Chondrocyte (in vitro differentiated cells): ENCODE measurements around the gene NT5DC3. TPM values are rescaled to one million over a fixed set of nuclear protein-coding genes. Genes with fewer than 3 reads are reported as not detected.

Source experiments
- DNase-seq: peaks from one replicate; pipeline ENCODE4 v3.0.0; 2021; ENCODE audit warnings: mixed read lengths, low spot score
- H3K27ac Mint-ChIP-seq: one replicate; pipeline ENCODE4 v1.8.0; 2021; ENCODE audit warnings: mild to moderate bottlenecking, moderate library complexity, mixed read lengths; ENCODE audit not compliant: unreplicated experiment
- H3K27me3 Mint-ChIP-seq: 2 replicates; pipeline ENCODE4 v1.8.0; 2021; ENCODE audit warnings: low read depth, mixed read lengths
- H3K36me3 Mint-ChIP-seq: 2 replicates; pipeline ENCODE4 v1.8.0; 2021; ENCODE audit warnings: low read depth, mixed read lengths
- H3K4me1 Mint-ChIP-seq: 2 replicates; pipeline ENCODE4 v1.8.0; 2021; ENCODE audit warnings: low read depth, mild to moderate bottlenecking, mixed read lengths
- H3K4me3 Mint-ChIP-seq: one replicate; pipeline ENCODE4 v1.8.0; 2021; ENCODE audit warnings: mild to moderate bottlenecking, moderate library complexity, mixed read lengths; ENCODE audit not compliant: unreplicated experiment
- H3K9me3 Mint-ChIP-seq: 2 replicates; pipeline ENCODE4 v1.8.0; 2021; ENCODE audit warnings: low read depth, mixed read lengths
- total RNA-seq: library from RNA; stranded (reverse); gene quantifications from 3 replicates; pipeline ENCODE4 v1.2.1, GENCODE V29; 2021
- TF ChIP-seq, protein P1 (sequence below): fragments of 200-600 bp; sonication (generic); IDR thresholded peaks from 2 replicates; pipeline ENCODE4 v1.5.0; 2021; ENCODE audit warnings: antibody characterized with exemption, mild to moderate bottlenecking, moderate library complexity

NT5DC3 gene
- total RNA-seq, 1 donor from 2014 or later: 26.2 TPM

DNA sequence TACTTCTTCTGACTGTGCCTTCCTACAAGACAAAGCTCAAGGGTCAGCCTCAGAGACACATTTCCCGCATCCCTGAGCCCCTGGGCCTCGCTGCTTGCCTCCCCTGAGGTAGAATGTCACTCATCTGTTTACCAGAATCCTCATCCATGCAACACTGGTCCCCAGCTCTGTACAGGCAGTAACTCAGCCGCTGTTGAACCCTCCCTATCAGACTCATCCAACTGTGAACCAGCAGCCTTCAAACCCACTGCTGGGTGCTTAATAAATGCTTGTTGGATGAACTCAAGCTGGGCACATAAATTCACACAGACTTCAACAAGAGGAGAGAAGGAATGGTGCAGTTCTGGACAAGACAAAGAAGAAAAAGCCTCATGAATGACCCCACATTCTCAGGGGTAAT lies 6.1 kb downstream of the NT5DC3 start:
- peaks cover 5% of the 10 kb centered on the region for H3K36me3 Mint-ChIP-seq
- peaks cover 87% of the 10 kb centered on the region for H3K4me1 Mint-ChIP-seq
- no peaks in the 10 kb centered on the region for H3K27me3 Mint-ChIP-seq
- no peak for DNase-seq
- H3K9me3 Mint-ChIP-seq: peaks cover 3% of the 10 kb centered on the region
- H3K27ac Mint-ChIP-seq: peak overlapping the region; percentile 90
- no peak overlapping the region for H3K4me3 Mint-ChIP-seq
- TF ChIP-seq, protein P1, sequence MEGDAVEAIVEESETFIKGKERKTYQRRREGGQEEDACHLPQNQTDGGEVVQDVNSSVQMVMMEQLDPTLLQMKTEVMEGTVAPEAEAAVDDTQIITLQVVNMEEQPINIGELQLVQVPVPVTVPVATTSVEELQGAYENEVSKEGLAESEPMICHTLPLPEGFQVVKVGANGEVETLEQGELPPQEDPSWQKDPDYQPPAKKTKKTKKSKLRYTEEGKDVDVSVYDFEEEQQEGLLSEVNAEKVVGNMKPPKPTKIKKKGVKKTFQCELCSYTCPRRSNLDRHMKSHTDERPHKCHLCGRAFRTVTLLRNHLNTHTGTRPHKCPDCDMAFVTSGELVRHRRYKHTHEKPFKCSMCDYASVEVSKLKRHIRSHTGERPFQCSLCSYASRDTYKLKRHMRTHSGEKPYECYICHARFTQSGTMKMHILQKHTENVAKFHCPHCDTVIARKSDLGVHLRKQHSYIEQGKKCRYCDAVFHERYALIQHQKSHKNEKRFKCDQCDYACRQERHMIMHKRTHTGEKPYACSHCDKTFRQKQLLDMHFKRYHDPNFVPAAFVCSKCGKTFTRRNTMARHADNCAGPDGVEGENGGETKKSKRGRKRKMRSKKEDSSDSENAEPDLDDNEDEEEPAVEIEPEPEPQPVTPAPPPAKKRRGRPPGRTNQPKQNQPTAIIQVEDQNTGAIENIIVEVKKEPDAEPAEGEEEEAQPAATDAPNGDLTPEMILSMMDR: no peak

DNA sequence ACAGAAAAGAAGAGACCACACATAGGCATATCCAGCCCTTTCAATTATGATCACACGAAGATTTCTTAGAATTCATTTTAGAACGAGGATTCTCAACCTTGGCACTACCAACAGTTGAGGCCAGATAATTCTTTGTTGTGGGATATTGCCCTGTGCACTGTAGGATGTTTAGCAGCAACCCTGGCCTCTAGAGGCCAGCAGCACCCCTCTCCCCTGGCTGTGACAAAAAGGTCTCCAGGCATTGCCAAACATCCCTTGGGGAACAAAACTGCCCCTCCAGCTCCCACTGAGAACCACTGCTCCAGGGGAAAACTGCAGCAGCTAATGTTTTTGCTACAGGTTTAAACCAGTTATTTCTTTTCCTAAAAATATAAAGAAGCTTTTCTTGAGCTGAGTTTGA lies 7.1 kb downstream of the NT5DC3 start:
- Mint-ChIP-seq H3K4me1 (peaks cover 77% of the 10 kb centered on the region), H3K27me3 (no peaks in the 10 kb centered on the region), H3K36me3 (peaks cover 7% of the 10 kb centered on the region), H3K9me3 (peaks cover 3% of the 10 kb centered on the region), H3K27ac (peak overlapping the region; percentile 90), H3K4me3 (peak overlapping the region; percentile 54)
- TF ChIP-seq, protein P1: peak; percentile 23
- DNase-seq: no peak

- TF ChIP-seq, protein P1: no peak
- peaks cover 3% of the 10 kb centered on the region for H3K9me3 Mint-ChIP-seq
- no peaks in the 10 kb centered on the region for H3K27me3 Mint-ChIP-seq
- H3K4me1 Mint-ChIP-seq: peaks cover 73% of the 10 kb centered on the region
- no peak for DNase-seq
- peaks cover 7% of the 10 kb centered on the region for H3K36me3 Mint-ChIP-seq
- H3K27ac Mint-ChIP-seq: peak overlapping the region; percentile 90
- H3K4me3 Mint-ChIP-seq: no peak overlapping the region
Observed at GRCh38 chr12:103833095-103833775, 7.8 kb downstream of the NT5DC3 start.

DNA sequence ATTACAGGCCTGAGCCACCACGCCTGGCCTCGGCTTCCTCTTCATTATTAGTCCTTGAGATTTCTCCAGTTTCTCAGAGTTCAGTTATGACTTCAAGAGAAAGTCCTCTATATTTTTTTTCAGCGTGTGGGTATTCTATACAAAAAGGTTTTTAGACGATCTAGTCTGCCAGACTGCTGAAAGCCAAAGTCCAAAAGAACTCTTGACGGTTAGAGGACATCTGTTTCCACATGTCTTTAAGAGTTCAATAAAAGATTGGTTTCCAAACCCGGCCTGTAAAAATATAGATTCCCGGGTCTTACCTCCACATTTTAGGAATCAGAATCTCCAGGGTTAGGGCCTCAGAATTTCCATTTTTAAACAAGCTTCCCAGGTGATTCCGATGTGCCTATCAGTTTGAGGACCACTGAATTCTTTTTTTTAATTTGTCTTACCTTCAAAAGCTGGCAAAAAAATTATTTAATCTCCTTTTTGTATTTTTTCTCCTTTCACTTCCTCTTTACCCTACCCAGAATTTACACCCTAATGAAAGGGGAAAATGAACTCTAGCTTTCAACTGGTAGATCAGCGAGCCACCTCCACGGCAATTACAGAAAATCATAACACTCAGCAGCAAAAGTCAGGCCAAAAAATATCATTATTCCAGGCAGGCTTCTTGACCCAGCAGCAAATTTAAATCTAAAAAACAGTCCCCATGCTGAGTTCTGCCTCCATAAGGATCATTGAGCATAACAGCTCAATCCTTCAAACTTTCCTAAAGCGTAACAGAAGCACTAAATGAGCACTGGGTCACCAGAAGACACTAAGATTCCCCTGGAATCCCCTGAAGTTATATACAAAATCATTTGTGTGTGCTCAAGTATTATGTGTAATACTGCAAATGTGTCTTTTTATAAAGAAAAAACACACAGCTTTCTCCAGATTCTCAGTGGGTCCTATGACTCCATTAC lies 8.7 kb downstream of the NT5DC3 start:
- Mint-ChIP-seq H3K27ac (peak overlapping the region; percentile 81), H3K36me3 (peaks cover 7% of the 10 kb centered on the region), H3K9me3 (peaks cover 3% of the 10 kb centered on the region), H3K4me1 (peaks cover 70% of the 10 kb centered on the region), H3K4me3 (no peak overlapping the region), H3K27me3 (no peaks in the 10 kb centered on the region)
- no peak for DNase-seq
- TF ChIP-seq, protein P1: no peak

DNA sequence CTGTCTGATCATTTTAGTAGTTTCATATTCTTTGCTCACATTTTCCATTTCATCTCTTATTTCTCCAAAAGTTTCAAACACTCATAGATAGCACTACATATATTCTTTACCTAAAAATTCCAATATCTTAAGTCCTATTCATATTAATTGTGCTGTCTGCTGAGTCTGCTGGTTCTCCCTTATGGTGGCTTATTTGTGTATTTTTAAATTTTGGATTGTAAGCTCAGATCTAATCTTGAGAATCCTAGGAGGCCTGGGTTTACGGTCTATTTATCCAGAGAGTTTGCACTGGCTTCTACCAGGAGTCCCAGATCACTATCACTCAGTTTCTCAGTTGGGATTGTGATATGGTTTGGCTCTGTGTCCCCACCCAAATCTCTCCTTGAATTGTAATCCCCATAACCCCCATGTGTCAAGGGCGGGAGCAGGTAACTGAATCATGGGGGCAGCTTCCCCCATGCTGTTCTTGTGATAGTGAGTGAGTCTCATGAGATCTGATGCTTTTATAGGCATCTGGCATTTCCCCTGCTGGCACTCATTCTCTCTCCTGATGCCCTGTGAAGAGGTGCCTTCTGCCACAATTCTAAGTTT lies 10.2 kb downstream of the NT5DC3 start:
- Mint-ChIP-seq H3K27me3 (no peaks in the 10 kb centered on the region), H3K4me1 (peaks cover 61% of the 10 kb centered on the region), H3K4me3 (no peak overlapping the region), H3K9me3 (peaks cover 3% of the 10 kb centered on the region), H3K27ac (peak overlapping the region; percentile 53), H3K36me3 (peaks cover 7% of the 10 kb centered on the region)
- DNase-seq: no peak
- TF ChIP-seq, protein P1: no peak
